Activated B cell treated with CpG ODN at 0.5 μM for 24 hours (primary cell): ENCODE results near the gene KCTD1. TPM values are rescaled to one million over a fixed set of nuclear protein-coding genes. Genes with fewer than 3 reads are reported as not detected.

Experiments
- ATAC-seq: fragments of 200-7000 bp; cut with Tn5 transposase; one replicate; pipeline ENCODE4 v1.10.0; 2021; ENCODE audit warnings: low read depth, mild to moderate bottlenecking, moderate library complexity
- CTCF ChIA-PET: fragments of 350-600 bp; sonication (Branson Sonifier 250); formaldehyde crosslinking; loops from one replicate; lab custom pipeline; 2021; ENCODE audit warnings: antibody characterized with exemption; lab: Charles Lee
- POLR2A ChIA-PET: fragments of 350-600 bp; sonication (Branson Sonifier 250); formaldehyde crosslinking; loops from one replicate; lab custom pipeline; 2021; ENCODE audit warnings: antibody characterized with exemption; lab: Charles Lee
- DNase-seq: peaks from one replicate; pipeline ENCODE4 v3.0.0; 2022
- H3K27ac Mint-ChIP-seq: one replicate; pipeline ENCODE4 v1.8.0; 2020; ENCODE audit warnings: mixed read lengths
- H3K27me3 Mint-ChIP-seq: one replicate; pipeline ENCODE4 v1.8.0; 2021; ENCODE audit warnings: mixed read lengths
- H3K36me3 Mint-ChIP-seq: one replicate; pipeline ENCODE4 v1.8.0; 2021; ENCODE audit warnings: low read depth, mixed read lengths
- H3K4me1 Mint-ChIP-seq: one replicate; pipeline ENCODE4 v1.8.0; 2021; ENCODE audit warnings: mixed read lengths
- H3K4me3 Mint-ChIP-seq: one replicate; pipeline ENCODE4 v1.8.0; 2020; ENCODE audit warnings: mild to moderate bottlenecking, mixed read lengths
- H3K9me3 Mint-ChIP-seq: one replicate; pipeline ENCODE4 v1.8.0; 2020; ENCODE audit warnings: mixed read lengths
- CTCF ChIP-seq: fragments of 200-600 bp; IDR thresholded peaks from one replicate; pipeline ENCODE4 v1.8.0; 2022; ENCODE audit warnings: antibody characterized with exemption, mild to moderate bottlenecking
- intact Hi-C: fragments of 100-400 bp; cut with micrococcal nuclease; formaldehyde crosslinking; loops from one replicate; pipeline ENCODE4 v1.15.1; 2024
- total RNA-seq: library from RNA; stranded (reverse); gene quantifications from 2 replicates; pipeline ENCODE4 v1.2.3, GENCODE V29; 2022

KCTD1 gene
- total RNA-seq, 1 donor from 2014 or later: 4.9 TPM

GRCh38 chr18:26575865-26576217 lies 27.5 kb upstream of the KCTD1 start:
- intact Hi-C loops: no loop called here
- no peak for DNase-seq
- Mint-ChIP-seq H3K4me1 (peaks cover 7% of the 10 kb centered on the region), H3K4me3 (no peak overlapping the region), H3K36me3 (no peaks in the 10 kb centered on the region), H3K27me3 (peaks cover 46% of the 10 kb centered on the region), H3K9me3 (no peaks in the 10 kb centered on the region), H3K27ac (no peak overlapping the region)
- ChIA-PET CTCF (no interaction called here), POLR2A (no interaction called here)
- TF ChIP-seq CTCF: no peak
- no peak for ATAC-seq

GRCh38 chr18:26574958-26575864 lies 26.9 kb upstream of the KCTD1 start:
- no peak for TF ChIP-seq CTCF
- Mint-ChIP-seq H3K36me3 (no peaks in the 10 kb centered on the region), H3K27ac (no peak overlapping the region), H3K9me3 (no peaks in the 10 kb centered on the region), H3K27me3 (peaks cover 44% of the 10 kb centered on the region), H3K4me1 (peaks cover 7% of the 10 kb centered on the region), H3K4me3 (no peak overlapping the region)
- ATAC-seq (no peak), DNase-seq (no peak)
- intact Hi-C loops: no loop called here
- POLR2A ChIA-PET: no interaction called here
- CTCF ChIA-PET: no interaction called here

GRCh38 chr18:26568926-26569665 lies 20.7 kb upstream of the KCTD1 start:
- Mint-ChIP-seq H3K9me3 (no peaks in the 10 kb centered on the region), H3K4me1 (no peaks in the 10 kb centered on the region), H3K4me3 (no peak overlapping the region), H3K27me3 (peaks cover 24% of the 10 kb centered on the region), H3K27ac (no peak overlapping the region), H3K36me3 (no peaks in the 10 kb centered on the region)
- DNase-seq: no peak
- TF ChIP-seq CTCF: no peak
- CTCF ChIA-PET: no interaction called here
- POLR2A ChIA-PET: no interaction called here
- intact Hi-C loops: no loop called here
- ATAC-seq: no peak

- ATAC-seq (no peak), DNase-seq (no peak)
- Mint-ChIP-seq H3K4me3 (no peak overlapping the region), H3K27ac (no peak overlapping the region), H3K36me3 (no peaks in the 10 kb centered on the region), H3K27me3 (peaks cover 21% of the 10 kb centered on the region), H3K9me3 (no peaks in the 10 kb centered on the region), H3K4me1 (no peaks in the 10 kb centered on the region)
- ChIA-PET CTCF (no interaction called here), POLR2A (no interaction called here)
- TF ChIP-seq CTCF: no peak
- intact Hi-C loops: no loop called here
Measured at GRCh38 chr18:26568513-26568912, 20.2 kb upstream of the KCTD1 start.

GRCh38 chr18:26566874-26567555 lies 18.7 kb upstream of the KCTD1 start:
- no peak for ATAC-seq
- Mint-ChIP-seq H3K4me1 (no peaks in the 10 kb centered on the region), H3K4me3 (no peak overlapping the region), H3K27ac (no peak overlapping the region), H3K36me3 (no peaks in the 10 kb centered on the region), H3K9me3 (no peaks in the 10 kb centered on the region), H3K27me3 (peaks cover 28% of the 10 kb centered on the region)
- DNase-seq: no peak
- ChIA-PET CTCF (no interaction called here), POLR2A (no interaction called here)
- no peak for TF ChIP-seq CTCF
- intact Hi-C loops: no loop called here
